ENCODE data around the gene SARM1. TPM values are rescaled to one million over a fixed set of nuclear protein-coding genes. Genes with fewer than 3 reads are reported as not detected.

SARM1 gene
- total and polyA plus RNA-seq, 2 experiments from 2014 or later, result 14.5 to 19.5 TPM

- TF ChIP-seq, protein P1, sequence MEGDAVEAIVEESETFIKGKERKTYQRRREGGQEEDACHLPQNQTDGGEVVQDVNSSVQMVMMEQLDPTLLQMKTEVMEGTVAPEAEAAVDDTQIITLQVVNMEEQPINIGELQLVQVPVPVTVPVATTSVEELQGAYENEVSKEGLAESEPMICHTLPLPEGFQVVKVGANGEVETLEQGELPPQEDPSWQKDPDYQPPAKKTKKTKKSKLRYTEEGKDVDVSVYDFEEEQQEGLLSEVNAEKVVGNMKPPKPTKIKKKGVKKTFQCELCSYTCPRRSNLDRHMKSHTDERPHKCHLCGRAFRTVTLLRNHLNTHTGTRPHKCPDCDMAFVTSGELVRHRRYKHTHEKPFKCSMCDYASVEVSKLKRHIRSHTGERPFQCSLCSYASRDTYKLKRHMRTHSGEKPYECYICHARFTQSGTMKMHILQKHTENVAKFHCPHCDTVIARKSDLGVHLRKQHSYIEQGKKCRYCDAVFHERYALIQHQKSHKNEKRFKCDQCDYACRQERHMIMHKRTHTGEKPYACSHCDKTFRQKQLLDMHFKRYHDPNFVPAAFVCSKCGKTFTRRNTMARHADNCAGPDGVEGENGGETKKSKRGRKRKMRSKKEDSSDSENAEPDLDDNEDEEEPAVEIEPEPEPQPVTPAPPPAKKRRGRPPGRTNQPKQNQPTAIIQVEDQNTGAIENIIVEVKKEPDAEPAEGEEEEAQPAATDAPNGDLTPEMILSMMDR (IDR thresholded peaks at IDR 0.05; ENCODE audit: poor library complexity), result no peak
- no peak for TF ChIP-seq EZH2 (IDR thresholded peaks at IDR 0.05; ENCODE audit: borderline replicate concordance)
- TF ChIP-seq EZH2phosphoT487 (IDR thresholded peaks at IDR 0.05; ENCODE audit: low read depth, severe bottlenecking, unreplicated experiment), result no peak
- H3K4me2 ChIP-seq, result peak overlapping the region; percentile 96
- 17% methylated on average over 18 of the region's 18 CpGs for WGBS (ENCODE audit: low lambda C conversion rate, missing lambda C conversion rate)
- H3K4me3 ChIP-seq, result peak overlapping the region; percentile 60
- no peaks in the 10 kb centered on the region for H3K27me3 ChIP-seq
- no peak for DNase-seq (ENCODE audit: low spot score)
- peaks cover 20% of the 10 kb centered on the region for H3K4me1 ChIP-seq (ENCODE audit: insufficient read depth)
- no peaks in the 10 kb centered on the region for H3K9me3 ChIP-seq (ENCODE audit: low read depth)
- H3K36me3 ChIP-seq (replicated peaks; ENCODE audit: insufficient read depth, low read depth), result no peaks in the 10 kb centered on the region
- peaks cover 8% of the 10 kb centered on the region for H4K20me1 ChIP-seq (ENCODE audit: insufficient read depth, poor library complexity, severe bottlenecking)
- peak overlapping the region; percentile 3 for H2AFZ ChIP-seq
- H3K9me2 ChIP-seq (replicated peaks; ENCODE audit: insufficient read depth), result no peaks in the 10 kb centered on the region
- peaks cover 63% of the 10 kb centered on the region for H3K79me2 ChIP-seq
- H3K27ac ChIP-seq, result peak overlapping the region; percentile 85
Measured at GRCh38 chr17:28334666-28335200, 36.8 kb upstream of the SARM1 start.

DNA sequence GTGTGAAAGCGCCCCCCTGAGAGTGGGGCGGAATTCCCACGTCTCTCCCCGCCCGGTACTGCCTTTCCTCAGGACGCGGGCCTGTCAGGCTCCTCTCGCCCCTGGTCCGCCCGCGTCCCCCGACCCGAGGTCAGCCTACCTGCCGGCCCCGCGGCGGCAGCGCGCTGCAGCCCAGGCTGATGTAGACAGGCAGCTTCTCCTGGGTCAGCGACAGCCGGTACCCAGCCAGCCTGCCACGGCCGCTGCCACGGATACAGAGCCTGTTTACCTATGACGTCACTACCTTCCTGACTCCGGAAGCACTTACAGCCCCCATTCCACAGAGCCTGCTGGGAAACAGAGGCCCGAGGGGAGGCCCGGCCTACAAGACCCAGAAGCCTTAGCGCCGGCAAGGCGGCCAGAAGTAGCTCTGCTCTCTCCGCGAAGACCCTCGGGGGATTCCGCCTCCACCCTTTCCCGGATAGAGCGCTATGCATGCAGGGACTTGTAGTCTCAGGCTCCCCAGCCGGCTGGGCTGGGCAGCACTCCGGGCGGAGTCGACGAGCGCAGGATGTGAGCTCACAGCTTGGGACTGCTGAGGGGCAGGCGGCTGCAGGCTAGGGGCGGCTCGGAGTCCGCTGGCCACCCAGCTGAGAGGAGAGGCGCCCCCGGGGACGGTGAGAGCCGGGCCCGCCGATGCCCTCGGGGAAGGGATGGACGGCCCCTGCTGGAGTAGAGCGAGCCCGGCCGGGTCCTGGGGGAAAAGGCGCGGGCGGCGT is 36.1 kb upstream of the SARM1 start, which contains the start of the genes IFT20 and TNFAIP1:
Gene IFT20 (minus strand): TSS at position 272 of the 758 bp plus-strand sequence. CDS start 3,487 bp downstream, outside the sequence.
Gene TNFAIP1 (plus strand): TSS at position 561 of the 758 bp plus-strand sequence. CDS start 3,761 bp downstream, outside the sequence.
- peaks cover 67% of the 10 kb centered on the region for H3K79me2 ChIP-seq
- H4K20me1 ChIP-seq (ENCODE audit: insufficient read depth, poor library complexity, severe bottlenecking), result peaks cover 8% of the 10 kb centered on the region
- peaks cover 20% of the 10 kb centered on the region for H3K4me1 ChIP-seq (ENCODE audit: insufficient read depth)

GRCh38 chr17:28335959-28336871 is 35.3 kb upstream of the SARM1 start:
- no peaks in the 10 kb centered on the region for H3K36me3 ChIP-seq (replicated peaks; ENCODE audit: insufficient read depth, low read depth)
- H3K4me3 ChIP-seq, result peak overlapping the region; percentile 32
- peaks cover 20% of the 10 kb centered on the region for H3K4me1 ChIP-seq (ENCODE audit: insufficient read depth)
- peak overlapping the region; percentile 75 for H3K4me2 ChIP-seq
- peak overlapping the region; percentile 10 for H2AFZ ChIP-seq
- H3K9me3 ChIP-seq (ENCODE audit: low read depth), result no peaks in the 10 kb centered on the region
- H3K79me2 ChIP-seq, result peaks cover 67% of the 10 kb centered on the region
- peaks cover 8% of the 10 kb centered on the region for H4K20me1 ChIP-seq (ENCODE audit: insufficient read depth, poor library complexity, severe bottlenecking)
- peak overlapping the region; percentile 93 for H3K27ac ChIP-seq
- TF ChIP-seq EZH2 (IDR thresholded peaks at IDR 0.05; ENCODE audit: borderline replicate concordance), result no peak
- TF ChIP-seq, protein P1 (IDR thresholded peaks at IDR 0.05; ENCODE audit: poor library complexity), result no peak
- TF ChIP-seq EZH2phosphoT487 (IDR thresholded peaks at IDR 0.05; ENCODE audit: low read depth, severe bottlenecking, unreplicated experiment), result no peak
- WGBS (ENCODE audit: low lambda C conversion rate, missing lambda C conversion rate), result 6% methylated on average over 29 of the region's 29 CpGs
- peak; percentile 92 for DNase-seq (ENCODE audit: low spot score)
- H3K27me3 ChIP-seq, result no peaks in the 10 kb centered on the region
- no peaks in the 10 kb centered on the region for H3K9me2 ChIP-seq (replicated peaks; ENCODE audit: insufficient read depth)

More for the DNA sequence above, 36.1 kb upstream of the SARM1 start, which contains the start of the genes IFT20 and TNFAIP1:
- peak; percentile 100 for DNase-seq (ENCODE audit: low spot score)
- Histone ChIP-seq H3K9me2 (replicated peaks; ENCODE audit: insufficient read depth) (no peaks in the 10 kb centered on the region), H3K9me3 (ENCODE audit: low read depth) (no peaks in the 10 kb centered on the region), H2AFZ (peak within 1 kb of the TSS; percentile 10), H3K4me3 (peak within 1 kb of the TSS; percentile 60), H3K4me2 (peak within 1 kb of the TSS; percentile 96), H3K27me3 (no peaks in the 10 kb centered on the region), H3K36me3 (replicated peaks; ENCODE audit: insufficient read depth, low read depth) (no peaks in the 10 kb centered on the region), H3K27ac (peak within 1 kb of the TSS; percentile 93)
- under 1% methylated on average over 62 of the region's 62 CpGs for WGBS (ENCODE audit: low lambda C conversion rate, missing lambda C conversion rate)
- no peak for TF ChIP-seq EZH2 (IDR thresholded peaks at IDR 0.05; ENCODE audit: borderline replicate concordance)
- TF ChIP-seq, protein P1 (IDR thresholded peaks at IDR 0.05; ENCODE audit: poor library complexity), result no peak
- no peak for TF ChIP-seq EZH2phosphoT487 (IDR thresholded peaks at IDR 0.05; ENCODE audit: low read depth, severe bottlenecking, unreplicated experiment)
